ENCODE results near the gene NTRK2. TPM values are rescaled to one million over a fixed set of nuclear protein-coding genes. Genes with fewer than 3 reads are reported as not detected.

NTRK2 gene
- total and polyA plus RNA-seq, 2 experiments from 2014 or later = 0.03 TPM; not detected in 1

- no peak for ATAC-seq
- H2AFZ ChIP-seq = no peak overlapping the region
These were observed 222.4 kb downstream of the NTRK2 start for GRCh38 chr9:84891924-84892323.

More at GRCh38 chr9:84891924-84892323, 222.4 kb downstream of the NTRK2 start:
- Histone ChIP-seq H3K27ac (ENCODE audit: low read depth) (no peak overlapping the region), H3K9me2 (ENCODE audit: insufficient read depth) (peaks cover 6% of the 10 kb centered on the region; the same call in 1 of the 2 replicates), H3K36me3 (ENCODE audit: insufficient read depth) (no peaks in the 10 kb centered on the region), H3F3A (replicated peaks; ENCODE audit: low read depth) (no peaks in the 10 kb centered on the region), H3K4me1 (ENCODE audit: insufficient read depth) (peaks cover 30% of the 10 kb centered on the region), H3K79me2 (replicated peaks; ENCODE audit: insufficient read depth) (no peaks in the 10 kb centered on the region), H4K20me1 (replicated peaks; ENCODE audit: insufficient read depth) (no peaks in the 10 kb centered on the region), H3K27me3 (ENCODE audit: insufficient read depth) (no peaks in the 10 kb centered on the region), H3K4me3 (no peak overlapping the region), H3K4me2 (no peak overlapping the region)
- Mint-ChIP-seq H3K4me3 (no peak overlapping the region), H3K27ac (no peak overlapping the region), H3K9me3 (no peaks in the 10 kb centered on the region), H3K4me1 (peaks cover 18% of the 10 kb centered on the region), H3K27me3 (ENCODE audit: insufficient read depth, low read depth, poor library complexity) (no peaks in the 10 kb centered on the region), H3K36me3 (ENCODE audit: low read depth) (no peaks in the 10 kb centered on the region)
- TF ChIP-seq EZH2phosphoT487 (IDR thresholded peaks at IDR 0.05; ENCODE audit: unreplicated experiment) (no peak), POLR2AphosphoS5 (IDR thresholded peaks at IDR 0.05; ENCODE audit: low read depth) (no peak), EZH2 (IDR thresholded peaks at IDR 0.05; ENCODE audit: low read depth, unreplicated experiment) (no peak), CREB1 (CRISPR knock-in tag; IDR thresholded peaks at IDR 0.05; ENCODE audit: low read depth) (no peak), NANOG (IDR thresholded peaks at IDR 0.05; ENCODE audit: borderline replicate concordance) (no peak), ZNF114 (CRISPR knock-in tag; IDR thresholded peaks at IDR 0.05) (no peak), ZNF462 (CRISPR knock-in tag; IDR thresholded peaks at IDR 0.05) (no peak)
- no peak for DNase-seq (ENCODE audit: low spot score)

Measured in GM23338 (cell line).